Caco-2 (cell line): ENCODE measurements around the gene COQ8A. TPM values are rescaled to one million over a fixed set of nuclear protein-coding genes. Genes with fewer than 3 reads are reported as not detected.

ENCODE experiments used
- BruUV-seq: library from RNA; stranded (reverse); fragments of 400-500 nt; replicated peaks from 2 replicates; lab custom pipeline; 2021; lab: Mats Ljungman, UMichigan
- CTCF ChIA-PET: fragments of 300-600 bp; sonication (Branson Sonifier 250); formaldehyde crosslinking; loops from one replicate; lab custom pipeline; 2022; ENCODE audit warnings: antibody characterized with exemption; lab: Charles Lee
- POLR2A ChIA-PET: fragments of 300-600 bp; sonication (Branson Sonifier 250); formaldehyde crosslinking; loops from one replicate; lab custom pipeline; 2022; ENCODE audit warnings: antibody characterized with exemption; lab: Charles Lee
- DNase-seq, 2 experiments: peaks; one replicate each; pipeline versions ENCODE4 v3.0.0 to v3.0.0-alpha.2; 2020 to 2022
- H3K27me3 ChIP-seq: replicated peaks from 2 replicates; pipeline ENCODE4 v1.6.0; 2011; ENCODE audit warnings: low read length; ENCODE audit not compliant: control insufficient read depth, insufficient read depth
- H3K36me3 ChIP-seq: 2 replicates; pipeline ENCODE4 v1.5.1; 2011; ENCODE audit warnings: low read length; ENCODE audit not compliant: control insufficient read depth, insufficient read depth
- H3K4me1 ChIP-seq: fragments of 250-450 bp; sonication (Bioruptor Pico); 2 replicates; pipeline ENCODE4 v1.5.1; 2020; ENCODE audit warnings: mild to moderate bottlenecking
- H3K4me3 ChIP-seq: 2 replicates; pipeline ENCODE4 v1.5.1; 2011; ENCODE audit warnings: low read depth, mild to moderate bottlenecking, control low read depth, low read length
- H3K9me3 ChIP-seq: fragments of 250-450 bp; sonication (Bioruptor Pico); 2 replicates; pipeline ENCODE4 v1.5.1; 2020; ENCODE audit warnings: mild to moderate bottlenecking, moderate library complexity
- H3K27ac Mint-ChIP-seq: one replicate; pipeline ENCODE4 v1.8.0; 2022; ENCODE audit warnings: mixed read lengths; ENCODE audit not compliant: unreplicated experiment
- H3K27me3 Mint-ChIP-seq: one replicate; pipeline ENCODE4 v1.8.0; 2022; ENCODE audit warnings: mixed read lengths; ENCODE audit not compliant: insufficient read depth, unreplicated experiment
- H3K36me3 Mint-ChIP-seq: one replicate; pipeline ENCODE4 v1.8.0; 2022; ENCODE audit warnings: mild to moderate bottlenecking, mixed read lengths; ENCODE audit not compliant: insufficient read depth, unreplicated experiment
- H3K4me1 Mint-ChIP-seq: one replicate; pipeline ENCODE4 v1.8.0; 2022; ENCODE audit warnings: low read depth, mixed read lengths; ENCODE audit not compliant: unreplicated experiment
- H3K4me3 Mint-ChIP-seq: one replicate; pipeline ENCODE4 v1.8.0; 2022; ENCODE audit warnings: mild to moderate bottlenecking, moderate library complexity, mixed read lengths; ENCODE audit not compliant: unreplicated experiment
- H3K9me3 Mint-ChIP-seq: one replicate; pipeline ENCODE4 v1.8.0; 2022; ENCODE audit warnings: mixed read lengths; ENCODE audit not compliant: unreplicated experiment
- intact Hi-C: fragments of 100-400 bp; cut with micrococcal nuclease; formaldehyde crosslinking; loops from one replicate; pipeline ENCODE4 v1.10.0; 2022; ENCODE audit not compliant: unreplicated experiment
- total RNA-seq: library from RNA; stranded (reverse); gene quantifications from 2 replicates; pipeline ENCODE4 v1.2.3, GENCODE V29; 2022
- TF ChIP-seq, protein P1 (sequence below), 2 experiments: fragments of 200-600 bp in 1 of 2; IDR thresholded peaks; 1 replicate in 1 of 2; 2 replicates in 1 of 2; pipeline versions ENCODE4 v1.5.1 to v1.8.0; 2011 to 2022; ENCODE audit warnings: antibody characterized with exemption in 1 of 2, control low read depth in 1 of 2, inconsistent platforms in 1 of 2, low read depth in 1 of 2, low read length in 1 of 2, mild to moderate bottlenecking in 1 of 2, moderate library complexity in 1 of 2; ENCODE audit not compliant: insufficient read depth in 1 of 2, severe bottlenecking in 1 of 2, unreplicated experiment in 1 of 2

The COQ8A gene
- total RNA-seq, 1 experiment from 2014 or later = 50.0 TPM

DNA sequence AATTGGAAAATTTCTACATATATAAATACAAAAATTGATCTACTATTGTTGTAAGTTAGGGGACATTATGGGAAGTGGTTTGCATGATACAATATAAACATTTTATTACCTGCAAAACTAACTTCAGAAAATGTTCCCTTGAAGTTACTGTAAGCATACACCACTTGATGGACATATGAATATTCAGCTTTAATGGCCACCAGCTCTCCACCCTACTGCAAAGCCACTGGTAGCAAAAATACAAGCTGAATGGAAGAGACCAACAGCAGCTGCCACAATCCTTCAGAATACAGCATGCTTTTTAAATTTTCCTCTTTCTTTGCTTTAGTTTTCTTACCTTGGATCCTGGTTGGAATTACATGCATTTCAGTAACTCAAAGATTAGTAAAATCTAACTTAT, 69.8 kb downstream of the COQ8A start:
- no peaks in the 10 kb centered on the region for H3K9me3 Mint-ChIP-seq
- H3K4me1 Mint-ChIP-seq = no peaks in the 10 kb centered on the region
- intact Hi-C loops = loop anchor here (10.0 kb wide), 1 partner anchor 425 kb away; no protein-coding TSS in a partner anchor
- no peak overlapping the region for H3K27ac Mint-ChIP-seq
- H3K4me3 Mint-ChIP-seq = no peak overlapping the region
- peaks cover 13% of the 10 kb centered on the region for H3K36me3 Mint-ChIP-seq
- ChIA-PET POLR2A (no interaction called here), CTCF (no interaction called here)
- H3K4me3 ChIP-seq = no peak overlapping the region
- no peaks in the 10 kb centered on the region for H3K36me3 ChIP-seq
- TF ChIP-seq, protein P1, sequence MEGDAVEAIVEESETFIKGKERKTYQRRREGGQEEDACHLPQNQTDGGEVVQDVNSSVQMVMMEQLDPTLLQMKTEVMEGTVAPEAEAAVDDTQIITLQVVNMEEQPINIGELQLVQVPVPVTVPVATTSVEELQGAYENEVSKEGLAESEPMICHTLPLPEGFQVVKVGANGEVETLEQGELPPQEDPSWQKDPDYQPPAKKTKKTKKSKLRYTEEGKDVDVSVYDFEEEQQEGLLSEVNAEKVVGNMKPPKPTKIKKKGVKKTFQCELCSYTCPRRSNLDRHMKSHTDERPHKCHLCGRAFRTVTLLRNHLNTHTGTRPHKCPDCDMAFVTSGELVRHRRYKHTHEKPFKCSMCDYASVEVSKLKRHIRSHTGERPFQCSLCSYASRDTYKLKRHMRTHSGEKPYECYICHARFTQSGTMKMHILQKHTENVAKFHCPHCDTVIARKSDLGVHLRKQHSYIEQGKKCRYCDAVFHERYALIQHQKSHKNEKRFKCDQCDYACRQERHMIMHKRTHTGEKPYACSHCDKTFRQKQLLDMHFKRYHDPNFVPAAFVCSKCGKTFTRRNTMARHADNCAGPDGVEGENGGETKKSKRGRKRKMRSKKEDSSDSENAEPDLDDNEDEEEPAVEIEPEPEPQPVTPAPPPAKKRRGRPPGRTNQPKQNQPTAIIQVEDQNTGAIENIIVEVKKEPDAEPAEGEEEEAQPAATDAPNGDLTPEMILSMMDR (IDR thresholded peaks at IDR 0.05; ENCODE audit: insufficient read depth in 1 of 2, low read depth in 1 of 2, low read length in 1 of 2, severe bottlenecking in 1 of 2, unreplicated experiment in 1 of 2) = no peak
- H3K27me3 ChIP-seq = no peaks in the 10 kb centered on the region
- H3K27me3 Mint-ChIP-seq = no peaks in the 10 kb centered on the region
- DNase-seq = no peak
- no peaks in the 10 kb centered on the region for H3K9me3 ChIP-seq
- H3K4me1 ChIP-seq = no peaks in the 10 kb centered on the region
- BruUV-seq = no TSS peak

DNA sequence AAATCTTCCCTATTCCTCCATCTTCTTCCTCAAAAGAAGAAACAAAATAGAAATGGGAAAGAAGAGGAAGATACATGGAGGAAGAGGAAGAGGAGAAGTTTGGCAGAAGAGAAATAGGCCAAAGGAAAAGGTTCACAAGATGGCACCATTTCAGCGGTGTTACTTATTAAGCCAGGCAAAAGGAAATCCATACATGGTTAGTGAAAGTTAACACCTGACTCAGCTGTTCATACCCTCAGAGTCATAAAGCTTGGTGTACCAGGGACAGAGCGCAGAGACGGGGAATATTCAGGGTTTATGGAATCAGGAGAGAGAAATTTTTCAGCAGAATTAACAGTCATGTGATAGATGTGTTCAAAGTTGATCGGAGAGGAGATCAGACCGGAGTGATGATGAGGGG, 70.6 kb downstream of the COQ8A start:
- no TSS peak for BruUV-seq
- H3K4me3 Mint-ChIP-seq = no peak overlapping the region
- POLR2A ChIA-PET = no interaction called here

DNA sequence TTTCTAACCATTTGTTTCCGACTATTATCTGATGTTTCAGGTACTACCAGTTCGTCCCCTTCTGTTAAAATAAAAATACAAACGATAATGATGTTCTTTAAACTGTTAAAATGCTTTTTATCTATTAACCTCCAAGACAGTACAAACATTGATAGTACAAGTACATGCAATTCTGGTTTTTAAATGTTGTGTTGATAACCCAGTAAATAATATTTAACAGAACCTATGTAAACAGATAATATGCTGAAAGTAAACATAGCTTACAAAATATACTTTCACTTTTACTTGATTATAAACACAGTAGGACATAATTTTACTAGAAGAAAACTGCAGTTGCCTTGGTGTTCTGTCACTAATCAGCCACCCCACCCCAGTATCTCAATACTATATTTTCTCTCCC, 76.9 kb downstream of the COQ8A start:
- H3K9me3 ChIP-seq = no peaks in the 10 kb centered on the region
- H3K36me3 Mint-ChIP-seq = peaks cover 36% of the 10 kb centered on the region
- no peak for DNase-seq
- H3K36me3 ChIP-seq = no peaks in the 10 kb centered on the region
- TF ChIP-seq, protein P1 (IDR thresholded peaks at IDR 0.05; ENCODE audit: insufficient read depth in 1 of 2, low read depth in 1 of 2, low read length in 1 of 2, severe bottlenecking in 1 of 2, unreplicated experiment in 1 of 2) = no peak
- no peaks in the 10 kb centered on the region for H3K9me3 Mint-ChIP-seq
- no peak overlapping the region for H3K4me3 ChIP-seq
- no peaks in the 10 kb centered on the region for H3K4me1 Mint-ChIP-seq
- peaks cover 7% of the 10 kb centered on the region; the same call in 1 of the 2 replicates for H3K4me1 ChIP-seq
- intact Hi-C loops = no loop called here
- POLR2A ChIA-PET = no interaction called here
- BruUV-seq = no TSS peak
- no peak overlapping the region for H3K27ac Mint-ChIP-seq
- no peak overlapping the region for H3K4me3 Mint-ChIP-seq
- H3K27me3 Mint-ChIP-seq = no peaks in the 10 kb centered on the region
- CTCF ChIA-PET = no interaction called here
- no peaks in the 10 kb centered on the region for H3K27me3 ChIP-seq

More for the DNA sequence above, 70.6 kb downstream of the COQ8A start:
- Histone ChIP-seq H3K36me3 (no peaks in the 10 kb centered on the region), H3K27me3 (no peaks in the 10 kb centered on the region), H3K9me3 (no peaks in the 10 kb centered on the region), H3K4me3 (no peak overlapping the region), H3K4me1 (no peaks in the 10 kb centered on the region)
- CTCF ChIA-PET = no interaction called here
- no peak for DNase-seq
- no peak overlapping the region for H3K27ac Mint-ChIP-seq
- intact Hi-C loops = no loop called here
- H3K4me1 Mint-ChIP-seq = no peaks in the 10 kb centered on the region
- peaks cover 13% of the 10 kb centered on the region for H3K36me3 Mint-ChIP-seq
- no peaks in the 10 kb centered on the region for H3K27me3 Mint-ChIP-seq
- no peaks in the 10 kb centered on the region for H3K9me3 Mint-ChIP-seq
- TF ChIP-seq, protein P1 (IDR thresholded peaks at IDR 0.05; ENCODE audit: insufficient read depth in 1 of 2, low read depth in 1 of 2, low read length in 1 of 2, severe bottlenecking in 1 of 2, unreplicated experiment in 1 of 2) = no peak
